HG03196 (cell line): ENCODE results near the gene DDX56.

Source experiments
- ATAC-seq: cut with Tn5 transposase; IDR thresholded peaks from one replicate; pipeline ENCODE4 v1.9.1; 2021; ENCODE audit not compliant: unreplicated experiment

The DDX56 gene

GRCh38 chr7:44537442-44537841 is 36.3 kb downstream of the DDX56 start:
- ATAC-seq = no peak

- no peak for ATAC-seq
These were observed 37.6 kb downstream of the DDX56 start for GRCh38 chr7:44536090-44536489.

GRCh38 chr7:44535348-44536064 is 38.2 kb downstream of the DDX56 start:
- ATAC-seq = no peak

- no peak for ATAC-seq
These were observed 39.2 kb downstream of the DDX56 start for GRCh38 chr7:44534501-44534900.

GRCh38 chr7:44534087-44534486 is 39.6 kb downstream of the DDX56 start:
- no peak for ATAC-seq

GRCh38 chr7:44533301-44534055 is 40.2 kb downstream of the DDX56 start:
- ATAC-seq = no peak

- no peak for ATAC-seq
These were observed 42.0 kb downstream of the DDX56 start for GRCh38 chr7:44531421-44532380.

GRCh38 chr7:44530990-44531389 is 42.7 kb downstream of the DDX56 start:
- no peak for ATAC-seq

- no peak for ATAC-seq
These were observed 48.8 kb downstream of the DDX56 start for GRCh38 chr7:44524811-44525388.

GRCh38 chr7:44522315-44522714 is 51.4 kb downstream of the DDX56 start:
- no peak for ATAC-seq

- no peak for ATAC-seq
These were observed 52.2 kb downstream of the DDX56 start for GRCh38 chr7:44521347-44522095.

GRCh38 chr7:44520574-44520973 is 53.1 kb downstream of the DDX56 start:
- ATAC-seq = no peak

GRCh38 chr7:44519546-44519945 is 54.2 kb downstream of the DDX56 start:
- no peak for ATAC-seq

GRCh38 chr7:44518761-44519160 is 54.9 kb downstream of the DDX56 start:
- ATAC-seq = no peak

- ATAC-seq = no peak
These were observed 56.5 kb downstream of the DDX56 start for GRCh38 chr7:44517175-44517574.
